ENCODE results near the gene SYCP2L. TPM values are rescaled to one million over a fixed set of nuclear protein-coding genes. Genes with fewer than 3 reads are reported as not detected.

SYCP2L gene
- total and polyA plus RNA-seq, 2 of the 4 experiments (the other 2 are of a cell fraction): 0.05 TPM; not detected in 1

GRCh38 chr6:10972196-10972595 lies 85.3 kb downstream of the SYCP2L start:
- BruUV-seq (replicated peaks): no TSS peak
- Histone ChIP-seq H3K79me1 (ENCODE audit: low read depth in 1 of 2, low read length in 2 of 2) (no peaks in the 10 kb centered on the region), H2BK15ac (ENCODE audit: low read depth, low read length) (no peak overlapping the region), H3K9ac (ENCODE audit: low read depth, low read length) (no peak overlapping the region), H3K27ac (ENCODE audit: insufficient read depth, low read length) (no peak overlapping the region), H2AK5ac (ENCODE audit: low read depth, low read length) (no peak overlapping the region), H2AFZ (replicated peaks; ENCODE audit: low read length, poor library complexity) (no peak overlapping the region), H3K9me3 (ENCODE audit: control insufficient read depth, insufficient read depth, low read length) (peaks cover 8% of the 10 kb centered on the region), H2BK5ac (ENCODE audit: low read depth, low read length, poor library complexity, severe bottlenecking) (no peak overlapping the region), H4K5ac (ENCODE audit: low read depth, low read length) (no peak overlapping the region), H3K9me1 (ENCODE audit: insufficient read depth, low read length) (0 out of 2 replicates have a peak, but pooled peaks cover 4% of the 10 kb centered on the region), H3K4me3 (ENCODE audit: insufficient read depth, low read depth, low read length) (no peak overlapping the region), H2AK9ac (replicated peaks; ENCODE audit: low read depth, low read length, poor library complexity) (no peak overlapping the region), H3K18ac (ENCODE audit: low read depth, low read length) (no peak overlapping the region), H3K36me3 (ENCODE audit: control insufficient read depth, insufficient read depth, low read length) (no peaks in the 10 kb centered on the region), H3K4me1 (ENCODE audit: control insufficient read depth, insufficient read depth, low read length) (peaks cover 6% of the 10 kb centered on the region), H3K56ac (ENCODE audit: extremely low read depth, insufficient read depth, low read length) (no peak overlapping the region), H3K14ac (replicated peaks; ENCODE audit: low read depth, low read length) (no peak overlapping the region), H2BK120ac (ENCODE audit: low read depth, low read length) (no peak overlapping the region), H4K91ac (ENCODE audit: insufficient read depth, low read depth, low read length) (no peak overlapping the region), H3K27me3 (ENCODE audit: control insufficient read depth, insufficient read depth, low read length) (no peaks in the 10 kb centered on the region; the same call in 1 of the 2 replicates), H4K8ac (ENCODE audit: low read depth in 2 of 2, low read length in 2 of 2) (no peak overlapping the region), H3K23ac (ENCODE audit: low read depth, low read length) (no peak overlapping the region), H4K20me1 (ENCODE audit: insufficient read depth, low read length) (no peaks in the 10 kb centered on the region), H3K4ac (ENCODE audit: low read depth, low read length) (no peak overlapping the region), H3K4me2 (ENCODE audit: low read depth, low read length) (no peak overlapping the region), H2BK20ac (ENCODE audit: low read depth, low read length) (no peak overlapping the region)
- no peak for ATAC-seq (ENCODE audit: low read depth)
- ChIA-PET CTCF (no interaction called here), POLR2A (ENCODE audit: unreplicated experiment) (no interaction called here)
- no peak for TF ChIP-seq RFX5 (IDR thresholded peaks at IDR 0.05; ENCODE audit: low read depth, low read length)
- TF ChIP-seq RCOR1 (IDR thresholded peaks at IDR 0.05; ENCODE audit: insufficient replicate concordance, low read length): no peak
- TF ChIP-seq CHD1 (IDR thresholded peaks at IDR 0.05; ENCODE audit: low read depth, low read length): no peak
- dilution Hi-C loops (cut with HindIII; ENCODE audit: low sequenced_read_pairs, unreplicated experiment) (no loop called here), in situ Hi-C loops (cut with MboI; ENCODE audit: low sequenced_read_pairs) (no loop called here), intact Hi-C loops (cut with micrococcal nuclease) (no loop called here)
- WGBS, 2 experiments (ENCODE audit: extremely low coverage in 2 of 2, insufficient read length in 1 of 2): no CpG with 5 or more reads among the region's 3 CpGs
- DNase-seq: no peak

Data from IMR-90 (cell line).